GM12873 (cell line): Measurements from ENCODE around the gene RXRA.

Experiments
- CTCF ChIP-seq: IDR thresholded peaks from 2 replicates; pipeline ENCODE4 v1.5.1; 2012; ENCODE audit warnings: low read depth, mild to moderate bottlenecking, moderate library complexity, low read length, control low read depth; ENCODE audit not compliant: insufficient read depth; ENCODE audit errors: missing control alignments

Gene RXRA

GRCh38 chr9:134431095-134431494 lies 104.8 kb downstream of the RXRA start:
- TF ChIP-seq CTCF = no peak

GRCh38 chr9:134431626-134432025 lies 105.4 kb downstream of the RXRA start:
- TF ChIP-seq CTCF = no peak

GRCh38 chr9:134432471-134432870 lies 106.2 kb downstream of the RXRA start:
- TF ChIP-seq CTCF = no peak

GRCh38 chr9:134433101-134433500 lies 106.8 kb downstream of the RXRA start:
- no peak for TF ChIP-seq CTCF

- no peak for TF ChIP-seq CTCF
Measured at GRCh38 chr9:134433909-134434882, 107.9 kb downstream of the RXRA start.

GRCh38 chr9:134434894-134435506 lies 108.7 kb downstream of the RXRA start:
- TF ChIP-seq CTCF = no peak

GRCh38 chr9:134435550-134436378 lies 109.5 kb downstream of the RXRA start:
- TF ChIP-seq CTCF = no peak
